HEK293T (cell line): ENCODE data around the gene ARMC7.

Experiments
- CTCF ChIA-PET: fragments of 350-600 bp; formaldehyde crosslinking; extraction: SDS; loops from one replicate; lab custom pipeline; 2021; ENCODE audit warnings: antibody characterized with exemption, inconsistent platforms; lab: Yijun Ruan, JAX
- POLR2A ChIA-PET: fragments of 350-600 bp; formaldehyde crosslinking; extraction: SDS; loops from one replicate; lab custom pipeline; 2020; ENCODE audit warnings: antibody characterized with exemption, inconsistent platforms; lab: Yijun Ruan, JAX
- DNase-seq: peaks from one replicate; pipeline ENCODE4 v3.0.0; 2012; ENCODE audit warnings: mixed read lengths; ENCODE audit errors: extremely low spot score
- ARNT ChIP-seq: fragments of 450-650 bp; IDR thresholded peaks from 2 replicates; pipeline ENCODE4 v1.6.1; 2017; ENCODE audit warnings: mild to moderate bottlenecking
- BHLHE40 ChIP-seq: fragments of 450-650 bp; IDR thresholded peaks from 2 replicates; pipeline ENCODE4 v1.6.1; 2016; ENCODE audit warnings: mild to moderate bottlenecking, moderate library complexity, borderline replicate concordance
- CTBP1 ChIP-seq: fragments of 450-650 bp; IDR thresholded peaks from 2 replicates; pipeline ENCODE4 v1.6.1; 2016; ENCODE audit warnings: borderline replicate concordance
- ELF4 ChIP-seq: fragments of 450-650 bp; IDR thresholded peaks from 2 replicates; pipeline ENCODE4 v1.6.1; 2017; ENCODE audit warnings: antibody characterized with exemption
- FOXA1 ChIP-seq: fragments of 450-650 bp; IDR thresholded peaks from 2 replicates; pipeline ENCODE4 v1.6.1; 2016; ENCODE audit warnings: mild to moderate bottlenecking
- FOXK2 ChIP-seq: fragments of 450-650 bp; IDR thresholded peaks from 2 replicates; pipeline ENCODE4 v1.6.1; 2016; ENCODE audit warnings: mild to moderate bottlenecking
- FOXM1 ChIP-seq: fragments of 450-650 bp; IDR thresholded peaks from 2 replicates; pipeline ENCODE4 v1.6.1; 2017; ENCODE audit warnings: mild to moderate bottlenecking, borderline replicate concordance
- HDGF ChIP-seq: fragments of 450-650 bp; IDR thresholded peaks from 2 replicates; pipeline ENCODE4 v1.6.1; 2017; ENCODE audit warnings: antibody characterized with exemption, borderline replicate concordance
- L3MBTL2 ChIP-seq: fragments of 450-650 bp; conservative IDR thresholded peaks from 2 replicates; pipeline ENCODE4 v1.6.1; 2016; ENCODE audit warnings: mild to moderate bottlenecking
- LEF1 ChIP-seq: fragments of 450-650 bp; IDR thresholded peaks from 2 replicates; pipeline ENCODE4 v1.6.1; 2017; ENCODE audit warnings: mild to moderate bottlenecking, borderline replicate concordance
- NFRKB ChIP-seq: fragments of 450-650 bp; IDR thresholded peaks from 2 replicates; pipeline ENCODE4 v1.6.1; 2016; ENCODE audit warnings: mild to moderate bottlenecking, moderate library complexity
- PKNOX1 ChIP-seq: fragments of 450-650 bp; IDR thresholded peaks from 2 replicates; pipeline ENCODE4 v1.6.1; 2016
- SP1 ChIP-seq: fragments of 450-650 bp; IDR thresholded peaks from 2 replicates; pipeline ENCODE4 v1.6.1; 2017
- SUZ12 ChIP-seq: fragments of 450-650 bp; IDR thresholded peaks from 2 replicates; pipeline ENCODE4 v1.6.1; 2016; ENCODE audit warnings: mild to moderate bottlenecking
- TARDBP ChIP-seq: fragments of 450-650 bp; IDR thresholded peaks from 2 replicates; pipeline ENCODE4 v1.6.1; 2016
- ZNF384 ChIP-seq: fragments of 450-650 bp; IDR thresholded peaks from 2 replicates; pipeline ENCODE4 v1.6.1; 2016

Gene ARMC7

GRCh38 chr17:75081611-75082540 is 27.9 kb upstream of the ARMC7 start:
- ChIA-PET CTCF (interaction anchor here (0.6 kb wide), 1 partner anchor 15 kb away, joined by 3 read pairs; no protein-coding TSS in a partner anchor), POLR2A (interaction anchor here (0.9 to 1.4 kb wide), 2 partner anchors 9 to 28 kb away, joined by 3 to 4 read pairs; partner anchors contain the start of gene ARMC7)
- DNase-seq, result no peak

GRCh38 chr17:75082683-75083082 is 27.1 kb upstream of the ARMC7 start:
- ChIA-PET POLR2A (no interaction called here), CTCF (no interaction called here)
- TF ChIP-seq ARNT (no peak), PKNOX1 (no peak; the same call in 1 of the 2 replicates), SP1 (no peak), L3MBTL2 (no peak), FOXA1 (no peak), FOXM1 (no peak), ELF4 (no peak), ZNF384 (no peak), NFRKB (no peak), TARDBP (no peak), BHLHE40 (no peak), FOXK2 (no peak), SUZ12 (no peak), CTBP1 (no peak), HDGF (no peak), LEF1 (no peak)
- DNase-seq, result no peak

More at GRCh38 chr17:75081611-75082540, 27.9 kb upstream of the ARMC7 start:
- TF ChIP-seq CTBP1 (no peak), PKNOX1 (no peak), FOXA1 (no peak)

GRCh38 chr17:75084039-75084660 is 25.6 kb upstream of the ARMC7 start:
- no peak for TF ChIP-seq FOXM1
- no peak for TF ChIP-seq ELF4
- POLR2A ChIA-PET, result interaction anchor here (0.8 kb wide), 1 partner anchor 26 kb away, joined by 3 read pairs; the partner anchor contains the start of gene ARMC7
- CTCF ChIA-PET, result no interaction called here

GRCh38 chr17:75086496-75087181 is 23.1 kb upstream of the ARMC7 start:
- DNase-seq, result no peak
- POLR2A ChIA-PET, result interaction anchor here (1.1 to 2.5 kb wide), 4 partner anchors 8 to 23 kb away, joined by 3 to 10 read pairs (median 5); partner anchors contain the start of gene ARMC7
- CTCF ChIA-PET, result interaction anchor here (0.7 kb wide), 1 partner anchor 13 kb away, joined by 3 read pairs; no protein-coding TSS in a partner anchor
- no peak for TF ChIP-seq TARDBP
- no peak for TF ChIP-seq ZNF384
- TF ChIP-seq PKNOX1, result no peak
- TF ChIP-seq FOXM1, result no peak
- TF ChIP-seq NFRKB, result no peak
- TF ChIP-seq L3MBTL2, result no peak
- no peak for TF ChIP-seq FOXK2
- no peak for TF ChIP-seq BHLHE40
- no peak for TF ChIP-seq FOXA1
- TF ChIP-seq CTBP1, result no peak
- no peak for TF ChIP-seq HDGF
- no peak for TF ChIP-seq ARNT
- no peak for TF ChIP-seq ELF4

More at GRCh38 chr17:75084039-75084660, 25.6 kb upstream of the ARMC7 start:
- DNase-seq, result no peak

- TF ChIP-seq FOXM1 (no peak), FOXK2 (no peak), SP1 (no peak), LEF1 (no peak)
- no peak for DNase-seq
- CTCF ChIA-PET, result interaction anchor here (0.7 to 1.0 kb wide), 2 partner anchors 12 to 27 kb away, joined by 3 to 5 read pairs; no protein-coding TSS in a partner anchor
- POLR2A ChIA-PET, result interaction anchor here (1.1 to 2.5 kb wide), 3 partner anchors 9 to 17 kb away, joined by 3 to 10 read pairs (median 6); no protein-coding TSS in a partner anchor
These were observed 22.6 kb upstream of the ARMC7 start for GRCh38 chr17:75087182-75087557.
